Measurements from ENCODE around the gene PRG3.

- no peak for TF ChIP-seq REST (IDR thresholded peaks at IDR 0.05; ENCODE audit: insufficient read depth in 1 of 2, low read depth in 2 of 2, low read length in 2 of 2)
- TF ChIP-seq TAF1 (IDR thresholded peaks at IDR 0.05; ENCODE audit: borderline replicate concordance, insufficient read depth, low read length): no peak
- TF ChIP-seq SIN3A (IDR thresholded peaks at IDR 0.05; ENCODE audit: borderline replicate concordance, insufficient read depth, low read length): no peak
Measured at GRCh38 chr11:57429946-57430345, 49.0 kb upstream of the PRG3 start.
